ENCODE measurements around the gene DAP.
"Not testable (repeated sequence)": the region's sequence is repeated elsewhere in the genome, so short reads cannot be mapped to it uniquely, and the experiment has no call there.

Gene DAP

GRCh38 chr5:10761185-10761932, at the start of gene DAP:
DAP (minus strand) TSS chr5:10761234; CDS start chr5:10761068, 166 bp downstream.
- DNase-seq, result peak; percentile 89

- DNase-seq, result no peak
These were observed 47.6 kb upstream of the DAP start for GRCh38 chr5:10808347-10809226.

- no peak for DNase-seq
These were observed 41.1 kb upstream of the DAP start for GRCh38 chr5:10801931-10802666.

- DNase-seq, result no peak
These were observed 39.8 kb upstream of the DAP start for GRCh38 chr5:10800852-10801251.

- no peak for DNase-seq
These were observed 36.2 kb upstream of the DAP start for GRCh38 chr5:10797261-10797660.

GRCh38 chr5:10793785-10794184, 32.8 kb upstream of the DAP start:
- no peak for DNase-seq

- DNase-seq, result no peak
These were observed 31.3 kb upstream of the DAP start for GRCh38 chr5:10792336-10792735.

GRCh38 chr5:10789726-10790125, 28.7 kb upstream of the DAP start:
- DNase-seq, result no peak

- DNase-seq, result no peak
These were observed 28.0 kb upstream of the DAP start for GRCh38 chr5:10789021-10789420.

- DNase-seq, result no peak
These were observed 27.3 kb upstream of the DAP start for GRCh38 chr5:10788358-10788757.

- no peak for DNase-seq
These were observed 25.8 kb upstream of the DAP start for GRCh38 chr5:10786835-10787234.

GRCh38 chr5:10780208-10780607, 19.2 kb upstream of the DAP start:
- DNase-seq, result not testable (repeated sequence)

GRCh38 chr5:10779592-10779991, 18.6 kb upstream of the DAP start:
- DNase-seq, result no peak

GRCh38 chr5:10778179-10778910, 17.3 kb upstream of the DAP start:
- no peak for DNase-seq

- DNase-seq, result no peak
These were observed 14.6 kb upstream of the DAP start for GRCh38 chr5:10775646-10776045.

- DNase-seq, result no peak
These were observed 12.0 kb upstream of the DAP start for GRCh38 chr5:10772901-10773585.

GRCh38 chr5:10768328-10768899, 7.4 kb upstream of the DAP start:
- DNase-seq, result no peak

- DNase-seq, result no peak
These were observed 1.9 kb upstream of the DAP start for GRCh38 chr5:10762776-10763500.

- DNase-seq, result no peak
These were observed 1.1 kb upstream of the DAP start for GRCh38 chr5:10761933-10762775.

GRCh38 chr5:10760921-10761184, 181 bp downstream of the DAP start:
- no peak for DNase-seq

All from stimulated activated CD4-positive, alpha-beta T cell treated with anti-CD3 and anti-CD28 coated beads, Interleukin-12 subunit alpha, Interleukin-12 subunit beta, amount 100 ng/mL, for 4 hours (primary cell).